Adrenal gland (tissue), 5 donors: Measurements from ENCODE around the gene NCF4.

Experiments
- POLR2A ChIP-seq, 2 donors: fragments of 450-650 bp; IDR thresholded peaks; one replicate each; pipeline ENCODE4 v1.6.1; 2017; ENCODE audit warnings: antibody characterized with exemption in 2 of 2, mild to moderate bottlenecking in 2 of 2, moderate library complexity in 1 of 2
- TF ChIP-seq, protein P1 (sequence below), 6 experiments: fragments of 450-650 bp in 4 of 6; fragments of 200-600 bp in 2 of 6; sonication (generic) in 1 of 6; IDR thresholded peaks; 1 replicate in 5 of 6; 2 replicates in 1 of 6; pipeline versions ENCODE4 v1.5.1 to v1.8.0; 2016 to 2021; ENCODE audit warnings: antibody characterized with exemption in 6 of 6, mild to moderate bottlenecking in 2 of 6, moderate library complexity in 1 of 6
- donor health status: DM: no; HTN: no; CAD: no.

DNA sequence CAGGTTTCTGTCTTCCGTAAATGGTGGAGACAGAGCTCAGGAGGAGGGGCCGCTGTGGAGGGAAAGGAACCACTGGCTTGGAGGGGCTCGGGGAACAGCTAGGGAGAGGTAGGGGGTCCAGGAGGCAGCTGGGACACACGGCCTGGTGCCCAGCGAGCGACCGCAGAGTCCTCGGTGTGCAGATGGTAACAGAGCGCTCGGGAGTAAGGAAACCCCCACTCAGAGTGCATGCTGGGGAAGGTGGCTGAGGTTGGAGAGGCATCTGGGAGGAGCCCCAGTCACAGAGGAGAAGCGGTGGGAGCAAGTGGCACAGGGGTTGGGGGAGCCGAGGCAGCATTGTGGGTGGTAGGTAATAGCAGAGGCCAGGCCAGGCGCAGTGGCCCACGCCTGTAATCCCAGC lies 10.8 kb upstream of the NCF4 start:
- TF ChIP-seq POLR2A (IDR thresholded peaks at IDR 0.05), result no peak
- TF ChIP-seq, protein P1, sequence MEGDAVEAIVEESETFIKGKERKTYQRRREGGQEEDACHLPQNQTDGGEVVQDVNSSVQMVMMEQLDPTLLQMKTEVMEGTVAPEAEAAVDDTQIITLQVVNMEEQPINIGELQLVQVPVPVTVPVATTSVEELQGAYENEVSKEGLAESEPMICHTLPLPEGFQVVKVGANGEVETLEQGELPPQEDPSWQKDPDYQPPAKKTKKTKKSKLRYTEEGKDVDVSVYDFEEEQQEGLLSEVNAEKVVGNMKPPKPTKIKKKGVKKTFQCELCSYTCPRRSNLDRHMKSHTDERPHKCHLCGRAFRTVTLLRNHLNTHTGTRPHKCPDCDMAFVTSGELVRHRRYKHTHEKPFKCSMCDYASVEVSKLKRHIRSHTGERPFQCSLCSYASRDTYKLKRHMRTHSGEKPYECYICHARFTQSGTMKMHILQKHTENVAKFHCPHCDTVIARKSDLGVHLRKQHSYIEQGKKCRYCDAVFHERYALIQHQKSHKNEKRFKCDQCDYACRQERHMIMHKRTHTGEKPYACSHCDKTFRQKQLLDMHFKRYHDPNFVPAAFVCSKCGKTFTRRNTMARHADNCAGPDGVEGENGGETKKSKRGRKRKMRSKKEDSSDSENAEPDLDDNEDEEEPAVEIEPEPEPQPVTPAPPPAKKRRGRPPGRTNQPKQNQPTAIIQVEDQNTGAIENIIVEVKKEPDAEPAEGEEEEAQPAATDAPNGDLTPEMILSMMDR (IDR thresholded peaks at IDR 0.05), result no peak
